Adrenal gland (tissue), 5 donors: Measurements from ENCODE around the gene SMIM45.

Experiments used
- POLR2A ChIP-seq, 2 donors: fragments of 450-650 bp; IDR thresholded peaks; one replicate each; pipeline ENCODE4 v1.6.1; 2017; ENCODE audit warnings: antibody characterized with exemption in 2 of 2, mild to moderate bottlenecking in 2 of 2, moderate library complexity in 1 of 2
- TF ChIP-seq, protein P1 (sequence below), 6 experiments: fragments of 450-650 bp in 4 of 6; fragments of 200-600 bp in 2 of 6; sonication (generic) in 1 of 6; IDR thresholded peaks; 1 replicate in 5 of 6; 2 replicates in 1 of 6; pipeline versions ENCODE4 v1.5.1 to v1.8.0; 2016 to 2021; ENCODE audit warnings: antibody characterized with exemption in 6 of 6, mild to moderate bottlenecking in 2 of 6, moderate library complexity in 1 of 6
- donor health status: DM: no; HTN: no; CAD: no.

DNA sequence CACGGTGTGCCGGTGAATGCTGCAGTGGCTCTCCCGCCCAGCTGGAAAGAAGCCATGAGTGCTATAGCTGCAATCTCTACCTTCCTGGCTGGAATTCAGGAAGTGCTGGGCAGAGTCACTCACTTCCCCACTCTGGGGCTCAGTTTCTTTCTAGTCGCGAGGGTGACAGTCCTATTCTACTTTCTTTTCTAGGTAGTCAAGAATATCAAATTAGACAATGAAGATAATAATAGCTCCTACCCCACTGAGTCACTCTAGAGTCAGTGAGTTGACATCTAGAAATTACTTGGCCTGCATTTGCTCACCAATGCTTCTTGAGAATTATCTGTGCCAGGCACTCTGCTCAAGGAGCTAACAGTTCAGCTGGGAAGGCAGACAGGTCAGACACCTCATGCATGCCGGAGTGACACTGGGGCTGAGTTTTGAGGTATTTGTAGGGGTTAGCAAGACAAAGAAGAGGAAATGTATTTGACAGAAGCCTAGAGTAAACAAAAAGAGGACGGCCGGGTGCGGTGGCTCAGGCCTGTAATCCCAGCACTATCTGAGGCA lies 8.2 kb upstream of the SMIM45 start:
- TF ChIP-seq, protein P1, sequence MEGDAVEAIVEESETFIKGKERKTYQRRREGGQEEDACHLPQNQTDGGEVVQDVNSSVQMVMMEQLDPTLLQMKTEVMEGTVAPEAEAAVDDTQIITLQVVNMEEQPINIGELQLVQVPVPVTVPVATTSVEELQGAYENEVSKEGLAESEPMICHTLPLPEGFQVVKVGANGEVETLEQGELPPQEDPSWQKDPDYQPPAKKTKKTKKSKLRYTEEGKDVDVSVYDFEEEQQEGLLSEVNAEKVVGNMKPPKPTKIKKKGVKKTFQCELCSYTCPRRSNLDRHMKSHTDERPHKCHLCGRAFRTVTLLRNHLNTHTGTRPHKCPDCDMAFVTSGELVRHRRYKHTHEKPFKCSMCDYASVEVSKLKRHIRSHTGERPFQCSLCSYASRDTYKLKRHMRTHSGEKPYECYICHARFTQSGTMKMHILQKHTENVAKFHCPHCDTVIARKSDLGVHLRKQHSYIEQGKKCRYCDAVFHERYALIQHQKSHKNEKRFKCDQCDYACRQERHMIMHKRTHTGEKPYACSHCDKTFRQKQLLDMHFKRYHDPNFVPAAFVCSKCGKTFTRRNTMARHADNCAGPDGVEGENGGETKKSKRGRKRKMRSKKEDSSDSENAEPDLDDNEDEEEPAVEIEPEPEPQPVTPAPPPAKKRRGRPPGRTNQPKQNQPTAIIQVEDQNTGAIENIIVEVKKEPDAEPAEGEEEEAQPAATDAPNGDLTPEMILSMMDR (IDR thresholded peaks at IDR 0.05): no peak
- no peak for TF ChIP-seq POLR2A (IDR thresholded peaks at IDR 0.05)
